HEK293 (cell line): ENCODE data around the gene CPNE2.
"Not testable (repeated sequence)": the region's sequence is repeated elsewhere in the genome, so short reads cannot be mapped to it uniquely, and the experiment has no call there.

ENCODE experiments used
- CTCF ChIA-PET: fragments of 350-600 bp; formaldehyde crosslinking; extraction: SDS; loops from one replicate; lab custom pipeline; 2021; ENCODE audit warnings: antibody characterized with exemption; lab: Yijun Ruan, JAX
- POLR2A ChIA-PET: fragments of 300-600 bp; formaldehyde crosslinking; extraction: SDS; loops from one replicate; lab custom pipeline; 2020; ENCODE audit warnings: antibody characterized with exemption, inconsistent platforms; lab: Yijun Ruan, JAX
- H3K27ac ChIP-seq: fragments of 200-500 bp; sonication (Bioruptor generic); 2 replicates; pipeline ENCODE4 v1.5.1; 2014; ENCODE audit warnings: low read depth, low read length, control low read depth, inconsistent platforms; ENCODE audit errors: extremely low read depth
- H3K36me3 ChIP-seq, 2 experiments: fragments of 200-500 bp in 1 of 2; sonication (Bioruptor generic) in 1 of 2; 1 replicate in 1 of 2; 2 replicates in 1 of 2; pipeline ENCODE4 v1.5.1; 2014 to 2017; ENCODE audit warnings: inconsistent platforms in 2 of 2, low read length in 2 of 2; ENCODE audit not compliant: control insufficient read depth in 2 of 2, insufficient read depth in 1 of 2
- H3K4me1 ChIP-seq: fragments of 200-500 bp; sonication (Bioruptor generic); 2 replicates; pipeline ENCODE4 v1.5.1; 2014; ENCODE audit warnings: mild to moderate bottlenecking, low read length, inconsistent platforms; ENCODE audit not compliant: control insufficient read depth, insufficient read depth
- H3K4me3 ChIP-seq: 2 replicates; pipeline ENCODE4 v1.5.1; 2011; ENCODE audit warnings: low read depth, mild to moderate bottlenecking, control low read depth, low read length, moderate library complexity
- H3K9me3 ChIP-seq: fragments of 200-500 bp; sonication (Bioruptor generic); 2 replicates; pipeline ENCODE4 v1.5.1; 2014; ENCODE audit warnings: low read depth, low read length, inconsistent platforms; ENCODE audit not compliant: control insufficient read depth, insufficient read depth
- BCL11B ChIP-seq: fragments of 450-650 bp; formaldehyde crosslinking; IDR thresholded peaks from 2 replicates; pipeline ENCODE4 v1.5.1; 2016; ENCODE audit warnings: low read depth, missing biosample characterization, missing genetic modification characterization
- YY2 ChIP-seq: fragments of 450-650 bp; formaldehyde crosslinking; IDR thresholded peaks from 2 replicates; pipeline ENCODE4 v1.5.1; 2016; ENCODE audit warnings: missing biosample characterization, missing genetic modification characterization
- ZIC2 ChIP-seq: fragments of 450-650 bp; formaldehyde crosslinking; IDR thresholded peaks from 2 replicates; pipeline ENCODE4 v1.5.1; 2016; ENCODE audit warnings: missing biosample characterization, missing genetic modification characterization
- ZNF10 ChIP-seq: fragments of 450-650 bp; formaldehyde crosslinking; IDR thresholded peaks from 2 replicates; pipeline ENCODE4 v1.5.1; 2017; ENCODE audit warnings: missing biosample characterization, missing genetic modification characterization
- ZNF146 ChIP-seq: fragments of 450-650 bp; formaldehyde crosslinking; IDR thresholded peaks from 2 replicates; pipeline ENCODE4 v1.5.1; 2016; ENCODE audit warnings: missing biosample characterization, missing genetic modification characterization
- ZNF155 ChIP-seq: fragments of 450-650 bp; formaldehyde crosslinking; IDR thresholded peaks from 2 replicates; pipeline ENCODE4 v1.5.1; 2016; ENCODE audit warnings: missing biosample characterization, missing genetic modification characterization
- ZNF223 ChIP-seq: fragments of 450-650 bp; formaldehyde crosslinking; IDR thresholded peaks from 2 replicates; pipeline ENCODE4 v1.5.1; 2016; ENCODE audit warnings: missing biosample characterization, missing genetic modification characterization
- ZNF416 ChIP-seq: fragments of 450-650 bp; formaldehyde crosslinking; IDR thresholded peaks from 2 replicates; pipeline ENCODE4 v1.5.1; 2016; ENCODE audit warnings: missing biosample characterization, missing genetic modification characterization
- ZNF580 ChIP-seq: fragments of 450-650 bp; formaldehyde crosslinking; IDR thresholded peaks from 2 replicates; pipeline ENCODE4 v1.5.1; 2016; ENCODE audit warnings: missing biosample characterization, missing genetic modification characterization
- ZNF610 ChIP-seq: fragments of 450-650 bp; formaldehyde crosslinking; IDR thresholded peaks from 2 replicates; pipeline ENCODE4 v1.5.1; 2016; ENCODE audit warnings: missing biosample characterization, missing genetic modification characterization, borderline replicate concordance
- ZNF670 ChIP-seq: fragments of 450-650 bp; formaldehyde crosslinking; IDR thresholded peaks from 2 replicates; pipeline ENCODE4 v1.5.1; 2016; ENCODE audit warnings: missing biosample characterization, missing genetic modification characterization, low read depth
- TF ChIP-seq, protein P1 (sequence below): fragments of 450-650 bp; formaldehyde crosslinking; IDR thresholded peaks from 2 replicates; pipeline ENCODE4 v1.5.1; 2016; ENCODE audit warnings: missing biosample characterization, missing genetic modification characterization, borderline replicate concordance
- TF ChIP-seq, protein P2 (sequence below): fragments of 450-650 bp; formaldehyde crosslinking; IDR thresholded peaks from 2 replicates; pipeline ENCODE4 v1.5.1; 2016; ENCODE audit warnings: missing biosample characterization, missing genetic modification characterization

The CPNE2 gene

GRCh38 chr16:57106767-57107166 is 14.4 kb downstream of the CPNE2 start:
- POLR2A ChIA-PET = no interaction called here
- Histone ChIP-seq H3K9me3 (no peaks in the 10 kb centered on the region), H3K36me3 (no peaks in the 10 kb centered on the region)
- TF ChIP-seq, protein P1, sequence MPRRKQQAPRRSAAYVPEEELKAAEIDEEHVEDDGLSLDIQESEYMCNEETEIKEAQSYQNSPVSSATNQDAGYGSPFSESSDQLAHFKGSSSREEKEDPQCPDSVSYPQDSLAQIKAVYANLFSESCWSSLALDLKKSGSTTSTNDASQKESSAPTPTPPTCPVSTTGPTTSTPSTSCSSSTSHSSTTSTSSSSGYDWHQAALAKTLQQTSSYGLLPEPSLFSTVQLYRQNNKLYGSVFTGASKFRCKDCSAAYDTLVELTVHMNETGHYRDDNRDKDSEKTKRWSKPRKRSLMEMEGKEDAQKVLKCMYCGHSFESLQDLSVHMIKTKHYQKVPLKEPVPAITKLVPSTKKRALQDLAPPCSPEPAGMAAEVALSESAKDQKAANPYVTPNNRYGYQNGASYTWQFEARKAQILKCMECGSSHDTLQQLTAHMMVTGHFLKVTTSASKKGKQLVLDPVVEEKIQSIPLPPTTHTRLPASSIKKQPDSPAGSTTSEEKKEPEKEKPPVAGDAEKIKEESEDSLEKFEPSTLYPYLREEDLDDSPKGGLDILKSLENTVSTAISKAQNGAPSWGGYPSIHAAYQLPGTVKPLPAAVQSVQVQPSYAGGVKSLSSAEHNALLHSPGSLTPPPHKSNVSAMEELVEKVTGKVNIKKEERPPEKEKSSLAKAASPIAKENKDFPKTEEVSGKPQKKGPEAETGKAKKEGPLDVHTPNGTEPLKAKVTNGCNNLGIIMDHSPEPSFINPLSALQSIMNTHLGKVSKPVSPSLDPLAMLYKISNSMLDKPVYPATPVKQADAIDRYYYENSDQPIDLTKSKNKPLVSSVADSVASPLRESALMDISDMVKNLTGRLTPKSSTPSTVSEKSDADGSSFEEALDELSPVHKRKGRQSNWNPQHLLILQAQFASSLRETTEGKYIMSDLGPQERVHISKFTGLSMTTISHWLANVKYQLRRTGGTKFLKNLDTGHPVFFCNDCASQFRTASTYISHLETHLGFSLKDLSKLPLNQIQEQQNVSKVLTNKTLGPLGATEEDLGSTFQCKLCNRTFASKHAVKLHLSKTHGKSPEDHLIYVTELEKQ (tag by site-specific recombination) = no peak
- TF ChIP-seq ZNF670 (no peak), BCL11B (tag by site-specific recombination) (no peak), YY2 (tag by site-specific recombination) (no peak), ZNF155 (no peak)
- TF ChIP-seq, all 188 proteins: peak for 0
- Histone ChIP-seq H3K4me3 (no peak overlapping the region), H3K4me1 (peaks cover 3% of the 10 kb centered on the region; the same call in 1 of the 2 replicates), H3K27ac (no peak overlapping the region)
- CTCF ChIA-PET = no interaction called here

DNA sequence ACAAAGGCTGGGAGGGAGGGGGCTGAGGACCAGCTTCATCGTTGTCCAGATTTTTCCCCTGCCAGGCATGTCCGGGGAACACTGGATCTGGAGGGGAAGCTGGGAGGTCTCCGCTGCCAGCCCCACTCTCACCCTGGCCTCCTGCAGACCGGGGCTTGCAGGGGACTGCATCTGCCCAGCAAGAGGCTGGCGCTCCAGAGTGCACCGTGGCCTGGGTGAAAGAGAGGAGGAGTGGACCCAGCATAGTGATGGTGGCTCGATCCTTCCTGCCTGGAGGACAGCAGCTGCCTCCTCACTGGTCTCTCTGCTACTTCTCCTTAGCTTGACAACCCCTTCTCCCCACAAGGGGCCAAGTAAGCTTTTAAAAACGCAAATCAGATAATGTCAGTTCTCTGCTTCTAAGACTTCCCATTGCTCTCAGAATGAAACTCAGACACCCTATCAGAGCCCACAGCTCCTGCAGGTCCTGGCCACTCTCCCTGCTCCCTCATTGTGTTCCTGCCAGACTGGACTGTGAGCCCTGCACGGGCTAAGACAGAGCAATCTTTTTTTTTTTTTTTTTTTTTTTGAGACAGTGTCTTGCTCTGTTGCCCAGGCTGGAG is 15.0 kb downstream of the CPNE2 start:
- TF ChIP-seq ZIC2 (tag by site-specific recombination) = 0 out of 2 replicates have a peak, but pooled peaks have one; percentile 15
- TF ChIP-seq ZNF146 = no peak
- no peak for TF ChIP-seq ZNF610 (tag by site-specific recombination)
- no peak for TF ChIP-seq ZNF223 (tag by site-specific recombination)
- no peak for TF ChIP-seq ZNF580 (tag by site-specific recombination)
- ChIA-PET POLR2A (no interaction called here), CTCF (interaction anchor here (0.6 kb wide), 1 partner anchor 31 kb away, joined by 4 read pairs; no protein-coding TSS in a partner anchor)
- H3K9me3 ChIP-seq = no peaks in the 10 kb centered on the region
- H3K27ac ChIP-seq = no peak overlapping the region
- H3K4me3 ChIP-seq = no peak overlapping the region
- H3K36me3 ChIP-seq = no peaks in the 10 kb centered on the region
- H3K4me1 ChIP-seq = peaks cover 3% of the 10 kb centered on the region; the same call in 1 of the 2 replicates

DNA sequence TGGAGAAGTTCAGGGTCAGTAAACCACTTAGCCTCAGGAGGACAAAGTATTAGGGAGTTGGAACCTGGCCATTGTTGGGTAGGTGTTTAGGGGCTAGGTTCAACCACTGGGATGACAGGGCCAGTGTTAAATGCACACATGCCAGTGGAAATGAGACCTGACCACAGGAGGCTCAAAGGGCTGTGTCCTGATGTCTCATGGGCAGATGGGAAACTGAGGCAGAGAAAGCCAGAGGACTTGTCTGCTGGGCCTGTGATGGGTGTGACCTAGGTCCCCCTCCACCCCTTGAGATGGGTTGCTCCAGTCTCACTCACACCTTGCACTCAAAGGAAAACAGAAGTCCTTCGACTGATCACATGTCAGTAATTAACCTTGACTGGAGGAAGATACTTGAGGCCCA is 16.0 kb downstream of the CPNE2 start:
- H3K4me3 ChIP-seq = no peak overlapping the region
- H3K36me3 ChIP-seq = no peaks in the 10 kb centered on the region
- H3K9me3 ChIP-seq = no peaks in the 10 kb centered on the region
- CTCF ChIA-PET = no interaction called here
- POLR2A ChIA-PET = no interaction called here
- TF ChIP-seq, protein P2, sequence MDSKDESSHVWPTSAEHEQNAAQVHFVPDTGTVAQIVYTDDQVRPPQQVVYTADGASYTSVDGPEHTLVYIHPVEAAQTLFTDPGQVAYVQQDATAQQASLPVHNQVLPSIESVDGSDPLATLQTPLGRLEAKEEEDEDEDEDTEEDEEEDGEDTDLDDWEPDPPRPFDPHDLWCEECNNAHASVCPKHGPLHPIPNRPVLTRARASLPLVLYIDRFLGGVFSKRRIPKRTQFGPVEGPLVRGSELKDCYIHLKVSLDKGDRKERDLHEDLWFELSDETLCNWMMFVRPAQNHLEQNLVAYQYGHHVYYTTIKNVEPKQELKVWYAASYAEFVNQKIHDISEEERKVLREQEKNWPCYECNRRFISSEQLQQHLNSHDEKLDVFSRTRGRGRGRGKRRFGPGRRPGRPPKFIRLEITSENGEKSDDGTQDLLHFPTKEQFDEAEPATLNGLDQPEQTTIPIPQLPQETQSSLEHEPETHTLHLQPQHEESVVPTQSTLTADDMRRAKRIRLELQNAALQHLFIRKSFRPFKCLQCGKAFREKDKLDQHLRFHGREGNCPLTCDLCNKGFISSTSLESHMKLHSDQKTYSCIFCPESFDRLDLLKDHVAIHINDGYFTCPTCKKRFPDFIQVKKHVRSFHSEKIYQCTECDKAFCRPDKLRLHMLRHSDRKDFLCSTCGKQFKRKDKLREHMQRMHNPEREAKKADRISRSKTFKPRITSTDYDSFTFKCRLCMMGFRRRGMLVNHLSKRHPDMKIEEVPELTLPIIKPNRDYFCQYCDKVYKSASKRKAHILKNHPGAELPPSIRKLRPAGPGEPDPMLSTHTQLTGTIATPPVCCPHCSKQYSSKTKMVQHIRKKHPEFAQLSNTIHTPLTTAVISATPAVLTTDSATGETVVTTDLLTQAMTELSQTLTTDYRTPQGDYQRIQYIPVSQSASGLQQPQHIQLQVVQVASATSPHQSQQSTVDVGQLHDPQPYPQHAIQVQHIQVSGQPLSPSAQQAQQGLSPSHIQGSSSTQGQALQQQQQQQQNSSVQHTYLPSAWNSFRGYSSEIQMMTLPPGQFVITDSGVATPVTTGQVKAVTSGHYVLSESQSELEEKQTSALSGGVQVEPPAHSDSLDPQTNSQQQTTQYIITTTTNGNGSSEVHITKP = peak; percentile 99
- TF ChIP-seq ZNF416 (tag by site-specific recombination) = no peak
- peak; percentile 59; the same call in 1 of the 2 replicates for TF ChIP-seq ZNF10
- peaks cover 3% of the 10 kb centered on the region; the same call in 1 of the 2 replicates for H3K4me1 ChIP-seq
- H3K27ac ChIP-seq = no peak overlapping the region

- H3K9me3 ChIP-seq, H3K36me3 ChIP-seq, H3K4me1 ChIP-seq, POLR2A ChIA-PET, H3K4me3 ChIP-seq, H3K27ac ChIP-seq: not testable (repeated sequence)
- CTCF ChIA-PET = interaction anchor here (0.5 to 0.9 kb wide), 2 partner anchors 11 to 17 kb away, joined by 3 read pairs; partner anchors contain the start of gene CPNE2
Measured at GRCh38 chr16:57109259-57110105, 17.1 kb downstream of the CPNE2 start.
